ENCODE results near the gene PUS1.
"Not testable (repeated sequence)": the region's sequence is repeated elsewhere in the genome, so short reads cannot be mapped to it uniquely, and the experiment has no call there.

The PUS1 gene

DNA sequence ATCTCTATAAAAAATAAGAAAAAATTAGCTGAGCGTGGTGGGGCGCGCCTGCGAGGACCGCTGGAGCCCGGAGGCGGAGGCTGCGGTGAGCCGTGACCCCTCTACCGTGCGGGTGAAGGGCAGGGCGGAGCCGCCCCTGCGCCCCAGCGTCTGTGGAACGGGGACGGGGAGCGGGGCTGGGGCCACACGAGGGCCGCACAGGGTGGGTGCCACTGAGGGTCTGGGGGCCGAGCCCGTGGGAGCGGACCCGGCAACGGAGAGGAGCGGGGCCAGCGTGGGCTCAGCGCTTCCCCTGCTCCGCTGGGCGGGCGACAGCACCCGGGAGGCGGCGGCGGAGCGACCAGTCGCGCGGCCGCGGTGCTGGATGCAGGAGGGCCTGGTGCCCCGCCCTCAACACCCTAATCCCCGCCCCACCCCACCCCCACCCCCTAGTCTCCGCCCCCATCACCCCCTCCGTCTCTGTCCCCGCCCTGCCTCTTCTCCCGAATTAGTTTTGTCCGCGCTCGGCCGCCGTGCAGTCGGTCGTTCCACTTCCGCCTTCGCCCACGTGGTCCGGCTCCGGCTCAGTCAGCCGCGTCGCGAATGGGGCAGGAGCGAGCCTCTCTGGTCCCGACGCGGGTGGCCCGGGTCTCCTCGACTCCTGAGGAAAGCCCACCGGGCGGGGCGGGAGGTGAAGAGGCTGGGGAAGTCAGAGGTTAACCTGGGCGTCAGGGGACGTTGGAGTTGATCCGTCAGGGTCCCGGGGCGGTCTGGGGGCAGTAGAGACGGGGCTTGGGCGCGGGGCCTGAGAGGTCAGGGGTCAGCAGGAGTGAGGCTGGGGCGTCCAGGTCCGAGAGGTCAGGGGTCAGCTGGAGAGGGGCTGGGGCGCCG, at the start of gene PUS1:
Gene PUS1, plus strand, starts transcription at position 566 of the 870 bp plus-strand sequence. CDS start 447 bp downstream, outside the sequence.
- peak; percentile 63 for DNase-seq (ENCODE audit: low read depth, low spot score)

DNA sequence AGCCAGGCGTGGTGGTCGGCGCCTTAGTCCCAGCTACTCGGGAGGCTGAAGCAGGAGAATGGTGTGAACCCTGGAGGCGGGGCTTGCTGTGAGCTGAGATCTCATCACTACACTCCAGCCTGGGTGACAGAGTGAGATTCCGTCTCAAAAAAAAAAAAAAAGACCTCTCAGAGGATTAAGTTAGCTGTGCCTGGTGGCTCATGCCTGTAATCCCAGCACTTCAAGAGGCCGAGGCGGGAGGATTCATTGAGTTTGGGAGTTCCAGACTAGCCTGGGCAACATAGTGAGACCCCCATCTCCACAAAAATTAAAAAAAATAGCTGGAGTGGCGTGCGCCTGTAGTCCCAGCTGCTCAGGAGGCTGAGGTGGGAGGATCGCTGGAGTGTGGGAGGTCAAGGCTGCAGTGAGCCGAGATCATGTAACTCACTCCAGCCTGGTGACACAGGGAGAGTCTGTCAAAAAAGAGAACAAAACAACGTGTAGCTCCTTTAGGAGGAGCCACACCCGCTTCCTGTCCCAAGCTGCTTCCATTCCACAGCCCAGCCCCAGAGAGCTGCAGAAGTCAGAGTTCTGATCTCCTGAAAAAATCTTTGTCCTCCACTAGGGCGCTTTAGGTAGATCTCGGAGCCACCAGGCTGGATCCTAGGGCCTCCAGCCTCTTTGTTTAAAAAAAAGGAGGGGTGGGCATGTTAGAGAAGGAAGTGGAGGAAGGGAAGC, 46.1 kb upstream of the PUS1 start:
- DNase-seq (ENCODE audit: low read depth, low spot score): no peak

DNA sequence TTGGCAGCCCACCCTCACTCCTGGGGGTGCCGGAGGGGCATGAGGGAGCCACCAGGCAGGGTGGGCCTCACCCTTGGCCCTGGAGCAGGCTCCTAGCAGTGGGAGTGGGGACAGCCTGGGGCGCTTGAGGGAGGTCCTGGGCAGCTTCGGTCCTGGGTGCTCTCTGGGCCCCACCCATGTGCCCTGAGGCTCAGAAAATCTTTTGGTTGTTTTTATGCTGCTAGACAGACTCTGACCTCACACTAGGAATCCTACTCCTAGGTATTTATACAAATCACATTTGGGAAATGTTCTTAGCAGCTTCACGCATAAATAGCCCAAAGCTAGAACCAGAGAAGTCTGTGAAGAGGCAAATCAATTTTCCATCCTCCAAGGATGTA, 45.6 kb upstream of the PUS1 start:
- DNase-seq (ENCODE audit: low read depth, low spot score): no peak

DNA sequence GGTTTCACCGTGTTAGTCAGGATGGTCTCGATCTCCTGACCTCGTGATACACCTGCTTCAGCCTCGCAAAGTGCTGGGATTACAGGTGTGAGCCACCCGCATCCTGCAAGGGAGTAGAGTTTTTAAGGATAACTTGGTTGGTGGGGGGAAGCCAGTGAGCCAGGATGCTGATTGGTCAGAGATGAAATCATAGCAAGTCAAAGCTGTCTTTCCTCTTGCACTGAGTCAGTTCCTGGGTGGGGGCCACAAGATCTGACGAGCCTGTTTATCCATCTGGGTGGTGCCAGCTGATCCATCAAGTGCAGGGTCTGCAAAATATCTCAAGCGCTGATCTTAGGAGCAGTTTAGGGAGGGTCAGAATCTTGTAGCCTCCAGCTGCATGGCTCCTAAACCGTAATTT, 44.0 kb upstream of the PUS1 start:
- DNase-seq (ENCODE audit: low read depth, low spot score): not testable (repeated sequence)

DNA sequence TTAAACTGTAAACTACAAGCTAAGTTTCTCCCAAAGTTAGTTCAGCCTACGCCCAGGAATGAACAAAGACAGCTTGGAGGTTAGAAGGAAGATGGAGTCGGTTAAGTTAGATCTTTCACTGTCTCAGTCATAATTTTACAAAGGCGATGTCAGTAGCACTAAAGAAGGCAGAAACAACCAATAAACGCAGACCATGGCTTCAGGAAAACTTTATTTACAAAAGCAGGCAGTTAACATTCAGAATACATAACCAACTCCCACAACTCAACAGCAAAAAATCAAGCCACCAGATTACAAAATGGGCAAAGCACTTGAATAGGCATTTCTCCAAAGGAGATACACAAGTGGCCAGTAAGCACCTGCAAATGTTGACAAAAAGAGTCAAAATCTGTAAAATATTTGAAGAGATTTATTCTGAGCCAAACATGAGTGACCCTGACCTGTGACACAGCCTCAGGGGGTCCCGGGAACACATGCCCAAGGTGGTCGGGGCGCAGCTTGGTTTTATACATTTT, 43.5 kb upstream of the PUS1 start:
- DNase-seq (ENCODE audit: low read depth, low spot score): no peak

DNA sequence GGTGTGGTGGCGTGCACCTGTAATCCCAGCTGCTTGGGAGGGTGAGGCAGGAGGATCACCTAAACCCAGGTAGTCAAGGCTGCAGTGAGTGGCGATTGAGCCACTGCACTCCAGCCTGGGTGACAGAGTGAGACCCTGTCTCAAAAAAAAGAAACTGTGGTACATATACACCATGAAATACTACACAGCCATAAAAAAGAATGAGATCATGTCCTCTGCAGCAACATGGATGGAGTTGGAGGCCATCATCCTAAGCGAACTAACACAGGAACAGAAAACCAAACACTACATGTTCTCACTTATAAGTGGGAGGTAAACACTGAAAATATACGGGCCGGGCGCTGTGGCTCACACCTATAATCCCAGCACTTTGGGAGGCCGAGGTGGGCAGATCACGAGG, 37.4 kb upstream of the PUS1 start:
- DNase-seq (ENCODE audit: low read depth, low spot score): not testable (repeated sequence)

DNA sequence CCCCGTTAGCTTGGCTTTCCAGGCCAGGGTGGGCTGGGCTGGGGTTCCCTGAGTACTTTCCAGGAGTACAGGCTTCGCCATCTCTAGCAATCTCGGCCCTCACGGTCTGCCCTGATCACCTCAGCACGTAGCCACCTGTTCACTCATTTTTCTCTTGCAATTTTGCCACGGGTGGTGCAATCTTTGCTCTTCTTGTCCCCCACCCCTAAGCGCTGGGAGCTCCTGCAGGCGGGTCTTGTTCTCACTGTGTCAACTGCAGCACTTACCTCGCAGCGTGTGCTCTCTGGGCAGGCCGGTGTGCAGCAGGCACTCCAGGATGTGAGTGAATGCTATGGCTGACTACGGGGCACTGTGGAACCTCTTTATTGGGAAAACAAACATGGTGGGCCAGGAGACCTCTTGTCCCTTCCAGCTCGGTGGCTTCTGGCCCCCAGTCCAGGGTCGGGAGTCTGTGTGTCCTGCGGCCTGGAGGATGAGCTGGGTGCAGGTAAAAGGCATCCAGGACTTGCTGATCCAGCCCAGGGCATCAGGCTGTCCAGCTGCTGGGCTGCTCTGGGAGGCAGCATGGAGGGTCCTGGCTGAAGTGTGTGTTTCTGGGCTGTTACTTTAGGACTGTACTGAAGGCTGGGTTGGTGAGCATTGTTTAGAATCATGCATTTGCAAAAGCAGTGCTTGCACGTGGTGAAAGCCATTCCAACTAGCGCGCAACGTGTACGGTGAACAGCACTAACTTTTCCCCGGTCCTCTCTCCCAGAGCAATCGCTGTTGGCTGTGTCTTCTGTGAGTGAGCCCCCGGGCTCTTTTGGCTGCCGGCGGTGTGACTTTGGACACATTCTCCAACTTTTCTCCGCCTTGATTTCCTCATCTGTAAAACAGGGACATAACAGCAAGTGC, 36.1 kb upstream of the PUS1 start:
- no peak for DNase-seq (ENCODE audit: low read depth, low spot score)

DNA sequence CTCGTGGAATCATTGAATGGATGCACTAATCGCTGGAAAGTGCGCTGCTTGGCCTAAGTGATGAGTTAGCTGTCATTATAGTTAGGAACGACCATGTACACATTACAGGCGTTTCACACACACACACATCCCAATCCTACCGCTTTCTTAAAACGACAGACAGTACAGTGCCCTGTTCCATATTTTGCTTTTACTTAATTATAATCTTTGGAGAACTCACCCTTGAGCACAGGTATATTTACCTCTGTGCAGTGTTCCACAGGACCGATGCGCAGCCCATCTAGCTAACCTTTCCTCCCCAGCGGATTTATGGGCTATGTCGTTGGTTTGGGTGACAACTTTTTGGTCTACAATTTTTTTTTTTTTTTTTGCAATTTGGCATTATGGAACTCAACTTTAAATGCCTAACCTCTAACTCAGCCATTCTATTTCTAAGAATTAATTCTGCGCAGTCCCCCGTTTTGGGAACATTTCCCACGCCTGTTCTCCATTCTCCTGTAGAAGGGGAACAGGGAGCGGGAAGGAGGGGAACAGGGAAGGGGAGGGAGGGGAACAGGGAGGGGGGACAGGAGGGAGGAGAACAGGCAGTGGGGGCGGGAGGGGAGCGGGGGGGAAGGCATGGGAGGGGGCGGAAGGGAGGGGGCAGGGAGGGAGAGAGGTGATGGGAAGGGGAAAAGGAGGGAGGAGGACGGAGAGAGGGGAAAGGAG, 35.3 kb upstream of the PUS1 start:
- no peak for DNase-seq (ENCODE audit: low read depth, low spot score)

DNA sequence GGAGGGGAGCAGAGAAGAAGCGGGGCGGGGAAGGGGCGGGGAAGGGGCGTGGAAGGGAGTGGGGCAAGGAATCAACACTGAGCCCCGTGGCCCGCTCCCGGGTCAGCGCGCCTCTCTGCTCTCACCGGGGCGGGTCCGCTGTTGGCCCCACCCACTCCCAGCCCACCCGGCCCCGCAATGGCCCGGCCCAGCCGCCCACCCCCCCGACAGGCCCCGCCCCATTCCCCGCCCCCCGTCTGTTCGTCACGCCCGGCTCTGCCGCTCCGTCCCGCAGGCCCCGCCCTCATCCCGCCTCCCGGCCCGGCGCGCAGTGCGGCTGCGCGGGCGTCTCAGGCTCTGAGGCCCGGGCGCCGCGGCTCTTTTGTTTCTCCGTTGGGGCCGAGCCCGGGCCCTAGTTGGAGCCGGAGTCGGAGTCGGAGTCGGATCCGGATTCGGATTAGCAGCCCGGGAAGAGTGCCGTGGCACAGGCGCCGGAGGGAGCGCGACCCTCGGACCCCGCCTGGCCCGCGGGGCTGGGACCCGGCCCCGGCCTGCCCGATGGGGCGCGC, 34.7 kb upstream of the PUS1 start, which contains the start of gene ULK1:
Gene ULK1, plus strand, starts transcription at position 310 of the 548 bp plus-strand sequence. CDS start 380 bp downstream, outside the sequence.
- DNase-seq (ENCODE audit: low read depth, low spot score): no peak

DNA sequence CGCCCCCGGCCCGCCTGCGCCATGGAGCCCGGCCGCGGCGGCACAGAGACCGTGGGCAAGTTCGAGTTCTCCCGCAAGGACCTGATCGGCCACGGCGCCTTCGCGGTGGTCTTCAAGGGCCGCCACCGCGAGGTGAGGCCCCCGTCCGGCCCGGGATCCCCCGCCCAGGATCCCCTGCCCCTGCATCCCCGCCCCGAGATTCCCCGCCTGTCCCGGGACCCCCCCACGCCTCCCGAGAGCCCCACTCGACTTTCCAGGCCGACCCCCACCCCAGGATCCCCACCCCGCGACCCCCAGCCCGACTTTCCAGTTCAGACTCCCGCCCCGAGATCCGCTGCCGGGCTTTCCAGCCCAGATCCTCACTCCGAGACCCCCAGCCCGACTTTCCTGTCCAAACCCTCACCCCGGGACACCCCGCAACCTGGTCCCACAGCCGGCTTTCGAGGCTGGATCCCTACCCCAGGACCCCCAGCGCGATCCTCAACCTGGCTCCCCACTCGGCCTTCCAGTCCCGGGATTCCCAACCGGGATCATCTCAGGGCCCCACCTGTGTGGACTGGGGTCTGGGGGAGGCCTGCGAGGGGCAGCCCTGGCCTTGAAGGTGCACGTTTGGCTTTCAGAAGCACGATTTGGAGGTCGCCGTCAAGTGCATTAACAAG, 34.0 kb upstream of the PUS1 start:
- no peak for DNase-seq (ENCODE audit: low read depth, low spot score)

DNA sequence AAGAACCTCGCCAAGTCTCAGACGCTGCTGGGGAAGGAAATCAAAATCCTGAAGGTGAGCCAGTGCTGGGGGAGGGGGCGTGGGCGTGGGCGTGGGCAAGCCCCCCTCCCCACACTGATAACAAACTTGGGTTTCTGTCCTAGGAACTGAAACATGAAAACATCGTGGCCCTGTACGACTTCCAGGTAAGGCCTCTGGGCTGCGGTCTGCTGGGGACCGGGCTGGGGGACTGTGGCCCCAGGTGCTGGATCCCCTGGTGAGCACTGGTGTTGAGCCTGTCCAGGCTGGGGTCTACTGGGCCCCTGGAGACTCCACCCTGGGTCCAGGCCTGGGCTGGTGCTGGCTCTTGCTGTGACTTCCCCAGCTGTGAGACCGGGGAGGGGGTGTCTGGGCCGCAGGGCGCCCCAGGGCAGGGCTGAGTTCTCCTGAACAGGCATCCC, 33.4 kb upstream of the PUS1 start:
- no peak for DNase-seq (ENCODE audit: low read depth, low spot score)

DNA sequence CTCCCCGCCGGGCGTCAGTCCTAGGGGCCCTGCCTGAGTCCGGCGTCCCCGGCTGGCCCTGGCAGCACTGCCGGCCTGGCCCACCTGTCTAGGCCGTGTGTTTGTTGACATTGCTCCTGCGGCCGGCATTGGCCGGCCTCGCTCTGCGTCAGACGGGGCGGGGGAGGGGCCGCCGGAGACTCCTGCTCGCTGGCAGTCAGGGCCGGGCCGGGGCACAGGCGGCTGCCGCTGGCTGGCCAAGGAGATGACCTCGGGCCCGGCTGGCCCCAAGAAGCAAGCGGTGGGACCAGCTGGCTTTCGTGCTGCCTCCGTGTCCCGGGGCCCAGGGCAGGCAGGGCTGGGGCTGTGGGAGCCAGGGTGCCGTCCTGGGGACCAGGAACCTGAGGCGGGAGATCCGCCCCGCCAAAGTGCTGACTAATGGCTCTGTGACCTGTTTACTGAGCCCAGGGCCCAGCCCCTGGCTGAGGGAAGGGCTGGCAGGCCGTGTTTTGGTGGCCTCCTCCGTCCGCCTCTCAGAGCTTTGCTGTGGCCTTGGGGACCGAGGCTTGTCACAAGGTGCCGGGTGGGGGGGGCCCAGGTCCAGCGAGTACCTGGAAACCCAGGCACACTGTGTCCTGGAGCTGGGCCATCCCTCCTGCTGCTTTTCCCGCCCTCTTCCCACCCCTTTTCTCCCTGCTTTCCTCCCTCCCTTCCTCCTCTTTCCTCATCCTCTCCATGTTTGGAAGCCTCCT, 32.8 kb upstream of the PUS1 start:
- DNase-seq (ENCODE audit: low read depth, low spot score): peak; percentile 68

DNA sequence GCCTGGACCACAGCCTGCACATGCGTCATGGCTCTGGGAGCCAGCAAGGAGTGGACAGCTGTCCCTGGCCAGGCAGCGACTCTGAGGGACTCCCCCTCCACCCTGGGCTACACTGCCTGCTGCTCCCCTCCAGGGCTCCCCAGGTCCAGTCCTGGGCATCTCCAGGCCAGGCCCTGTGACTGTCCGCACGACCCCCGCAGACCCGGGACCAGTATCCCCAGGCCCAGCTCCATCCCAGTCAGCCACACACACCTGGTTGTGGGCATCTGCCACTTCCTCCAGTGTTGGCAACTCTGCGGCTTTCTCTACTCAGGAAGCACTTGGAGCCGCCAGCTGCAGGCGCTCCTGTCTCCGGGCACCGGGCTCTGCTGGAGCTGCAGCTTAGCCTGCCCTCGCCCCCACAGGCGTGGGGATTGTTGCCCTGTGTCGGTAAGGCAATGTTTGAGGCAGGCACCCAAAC, 32.2 kb upstream of the PUS1 start:
- DNase-seq (ENCODE audit: low read depth, low spot score): no peak

DNA sequence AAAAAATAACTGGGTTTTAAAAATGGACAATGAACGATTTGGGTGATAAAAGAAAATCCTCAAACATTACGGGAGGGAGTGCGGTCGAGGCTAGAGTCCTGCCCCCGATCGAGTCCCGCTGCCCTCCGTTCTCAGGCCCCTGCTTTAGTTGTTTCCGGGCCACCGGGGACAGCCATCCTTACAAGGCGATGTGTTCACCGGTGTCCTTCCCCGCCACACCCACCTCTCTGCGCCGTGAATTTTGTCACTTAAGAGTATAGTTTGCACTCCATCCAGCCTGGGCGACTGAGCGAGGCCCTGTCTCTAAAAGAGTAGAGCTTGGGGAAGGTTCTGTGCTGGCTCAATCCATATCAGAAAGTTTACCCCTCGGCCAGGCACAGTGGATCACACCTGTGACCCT, 31.8 kb upstream of the PUS1 start:
- no peak for DNase-seq (ENCODE audit: low read depth, low spot score)

DNA sequence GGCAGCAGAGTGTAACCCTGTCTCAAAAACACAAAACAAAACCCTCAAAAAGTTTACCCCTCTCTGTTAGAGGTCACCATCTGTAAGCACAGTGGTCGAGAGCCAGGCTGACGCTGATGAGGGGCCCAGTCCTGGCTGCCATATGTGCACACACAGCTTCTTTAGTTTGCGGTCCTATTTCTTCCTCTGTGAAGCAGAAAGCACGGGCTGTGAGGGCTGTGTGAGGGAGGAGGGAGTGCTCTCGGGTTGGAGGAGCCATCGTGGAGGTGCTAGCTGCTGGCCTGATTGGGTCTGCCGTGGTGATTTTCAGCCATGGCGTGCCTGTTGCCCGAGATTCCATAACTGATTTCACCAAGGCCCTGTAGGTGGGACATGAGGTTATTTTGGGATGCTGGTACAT, 31.2 kb upstream of the PUS1 start:
- no peak for DNase-seq (ENCODE audit: low read depth, low spot score)

DNA sequence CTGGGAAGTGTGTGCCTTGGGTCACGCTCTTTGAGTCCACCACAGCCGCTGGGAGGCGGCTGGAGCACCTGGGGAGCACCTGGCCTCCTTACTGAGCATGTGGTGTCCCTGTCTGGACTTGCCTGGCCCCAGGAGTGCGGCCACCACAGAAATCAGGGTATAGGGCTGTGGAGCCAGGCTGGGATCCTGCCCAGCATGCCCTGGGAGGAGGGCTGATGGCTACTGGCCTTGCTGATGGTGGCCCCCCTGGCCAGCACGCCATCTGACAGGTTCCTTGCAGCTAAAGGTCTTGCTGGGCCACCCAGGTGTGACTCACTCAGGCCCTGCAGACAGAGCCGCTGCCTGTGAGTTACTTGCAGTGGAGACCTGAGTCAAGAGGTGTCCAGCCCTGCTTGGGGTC, 28.7 kb upstream of the PUS1 start:
- DNase-seq (ENCODE audit: low read depth, low spot score): no peak

DNA sequence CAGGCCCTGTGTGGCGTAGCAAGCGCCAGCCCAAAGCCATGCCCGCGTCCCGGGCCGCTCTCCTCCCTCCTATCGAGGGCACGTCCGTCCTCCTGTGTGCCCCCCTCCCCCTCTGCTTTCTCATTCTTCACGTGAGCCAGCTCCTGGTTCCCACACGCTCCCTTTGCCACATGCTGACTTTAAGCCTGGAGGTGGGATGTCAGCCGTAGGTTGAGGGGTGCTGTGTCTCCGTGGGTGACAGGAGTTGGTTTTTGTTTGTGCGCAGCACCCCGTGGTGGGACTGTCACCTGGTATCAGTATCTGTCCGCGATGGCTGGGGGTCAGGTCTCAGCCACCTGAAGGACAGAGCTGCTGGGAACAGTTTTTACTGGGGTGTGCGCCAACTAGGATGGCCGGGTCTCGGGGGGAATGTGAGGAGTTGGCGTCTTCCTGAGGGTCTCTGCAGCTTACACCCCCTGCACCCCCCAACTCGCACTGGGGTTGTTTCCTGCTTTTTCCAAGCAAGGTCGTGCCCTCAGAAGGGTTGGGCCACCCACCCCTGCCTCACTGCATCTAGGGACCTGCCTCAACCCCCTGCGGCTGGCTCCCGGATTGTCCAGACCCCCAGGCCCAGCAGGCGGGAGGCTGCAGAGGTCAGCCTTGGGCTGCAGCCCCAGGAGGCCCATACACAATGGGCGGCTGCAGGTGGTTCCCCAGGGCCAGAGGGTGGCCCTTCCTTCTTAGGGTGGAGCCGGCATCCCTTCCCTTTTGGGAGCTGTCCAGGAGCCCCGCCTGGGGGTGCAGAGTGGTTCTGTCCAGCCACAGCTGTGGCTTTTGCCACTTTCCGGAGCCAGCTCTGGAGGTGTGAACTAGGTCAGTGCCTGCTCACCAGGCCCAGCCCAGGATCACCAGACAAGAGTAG, 27.4 kb upstream of the PUS1 start:
- DNase-seq (ENCODE audit: low read depth, low spot score): no peak
